K562 (cell line): ENCODE results near the gene DENND5B. TPM values are rescaled to one million over a fixed set of nuclear protein-coding genes. Genes with fewer than 3 reads are reported as not detected.

ENCODE experiments used
- ARID1B ChIP-seq: fragments of 450-650 bp; IDR thresholded peaks from 2 replicates; pipeline ENCODE4 v1.6.1; 2016; ENCODE audit warnings: antibody characterized with exemption, mild to moderate bottlenecking, inconsistent platforms
- C11orf30 ChIP-seq: fragments of 450-650 bp; IDR thresholded peaks from 2 replicates; pipeline ENCODE4 v1.6.1; 2016; ENCODE audit warnings: low read depth, mild to moderate bottlenecking
- FOXJ3 ChIP-seq: sonication (generic); formaldehyde crosslinking; IDR thresholded peaks from 2 replicates; pipeline ENCODE4 v1.4.0; 2020; ENCODE audit warnings: mild to moderate bottlenecking, missing genetic modification reagents
- HDAC1 ChIP-seq, 2 experiments: fragments of 450-650 bp; IDR thresholded peaks; 2 replicates each; pipeline ENCODE4 v1.6.1; 2016 to 2017; ENCODE audit warnings: inconsistent platforms in 1 of 2, mild to moderate bottlenecking in 1 of 2, moderate library complexity in 1 of 2
- L3MBTL2 ChIP-seq: fragments of 450-650 bp; IDR thresholded peaks from 2 replicates; pipeline ENCODE4 v1.6.1; 2016; ENCODE audit warnings: mild to moderate bottlenecking, moderate library complexity
- PHB ChIP-seq: fragments of 250-450 bp; sonication (Bioruptor Pico); IDR thresholded peaks from 2 replicates; pipeline ENCODE4 v1.5.0; 2021
- RB1 ChIP-seq: fragments of 450-650 bp; IDR thresholded peaks from 2 replicates; pipeline ENCODE4 v1.6.1; 2017; ENCODE audit warnings: low read depth, mild to moderate bottlenecking
- SRSF9 ChIP-seq: fragments of 200-400 bp; formaldehyde crosslinking; IDR thresholded peaks from 2 replicates; pipeline ENCODE4 v1.6.1; 2017; ENCODE audit warnings: low read depth, low read length, borderline replicate concordance
- STAT5A ChIP-seq: IDR thresholded peaks from 2 replicates; pipeline ENCODE4 v1.6.1; 2012; ENCODE audit warnings: low read length, inconsistent platforms, borderline replicate concordance
- TAF15 ChIP-seq: fragments of 200-400 bp; formaldehyde crosslinking; IDR thresholded peaks from 2 replicates; pipeline ENCODE4 v1.6.1; 2017; ENCODE audit warnings: mild to moderate bottlenecking, low read depth, low read length, moderate library complexity
- ZNF347 ChIP-seq: fragments of 450-650 bp; formaldehyde crosslinking; IDR thresholded peaks from 2 replicates; pipeline ENCODE4 v1.4.0; 2020; ENCODE audit warnings: low read depth, mild to moderate bottlenecking, moderate library complexity
- polyA plus RNA-seq, 8 experiments: library from polyadenylated mRNA; depleted of rRNA in 4 of 8; stranded (reverse) in 5 of 8; unstranded in 3 of 8; fragments of >200 nt; fragmentation: Nextera tagmentation in 2 of 8; fragmentation: Illumina TruSeq in 1 of 8; extraction: Ambion mirVana in 2 of 8; extraction: Trizol in 1 of 8; gene quantifications; 2 replicates each; pipeline versions ENCODE4 v1.2.1 to v1.2.3, GENCODE V29; 2011 to 2014; ENCODE audit warnings: inconsistent platforms in 1 of 8, missing spikeins in 1 of 8
- total RNA-seq, 7 experiments: library from RNA; depleted of rRNA in 6 of 7; stranded (reverse); fragments of >200 nt in 6 of 7; fragmentation: Illumina TruSeq in 2 of 7; extraction: Trizol in 2 of 7; gene quantifications; 2 replicates each; pipeline versions ENCODE4 v1.2.1 to v1.2.3, GENCODE V29; 2011 to 2021; ENCODE audit warnings: low replicate concordance in 1 of 7
- TF ChIP-seq, protein P1 (sequence below), 2 experiments: IDR thresholded peaks in 1 of 2; conservative IDR thresholded peaks in 1 of 2; 2 replicates each; pipeline ENCODE4 v1.6.1; 2016; ENCODE audit warnings: low read depth in 2 of 2, mild to moderate bottlenecking in 1 of 2, missing compliant biosample characterization in 1 of 2, missing genetic modification characterization in 1 of 2, moderate library complexity in 1 of 2
- TF ChIP-seq, protein P2 (sequence below), 2 experiments: fragments of 450-650 bp; conservative IDR thresholded peaks; 2 replicates each; pipeline ENCODE4 v1.6.1; 2017; ENCODE audit warnings: mild to moderate bottlenecking in 2 of 2, moderate library complexity in 2 of 2
- TF ChIP-seq, protein P3 (sequence below): sonication (generic); formaldehyde crosslinking; IDR thresholded peaks from 2 replicates; pipeline ENCODE4 v1.8.0; 2023; ENCODE audit warnings: missing genetic modification reagents, mild to moderate bottlenecking, borderline replicate concordance
- TF ChIP-seq, protein P4 (sequence below): IDR thresholded peaks from 2 replicates; pipeline ENCODE4 v1.6.1; 2014; ENCODE audit warnings: antibody characterized with exemption

The DENND5B gene
- total and polyA plus RNA-seq, 9 of the 15 experiments (the other 6 are each of a cell fraction or from before 2014, with no cell fraction given): 0.99 to 6.0 (median 3.6) TPM

DNA sequence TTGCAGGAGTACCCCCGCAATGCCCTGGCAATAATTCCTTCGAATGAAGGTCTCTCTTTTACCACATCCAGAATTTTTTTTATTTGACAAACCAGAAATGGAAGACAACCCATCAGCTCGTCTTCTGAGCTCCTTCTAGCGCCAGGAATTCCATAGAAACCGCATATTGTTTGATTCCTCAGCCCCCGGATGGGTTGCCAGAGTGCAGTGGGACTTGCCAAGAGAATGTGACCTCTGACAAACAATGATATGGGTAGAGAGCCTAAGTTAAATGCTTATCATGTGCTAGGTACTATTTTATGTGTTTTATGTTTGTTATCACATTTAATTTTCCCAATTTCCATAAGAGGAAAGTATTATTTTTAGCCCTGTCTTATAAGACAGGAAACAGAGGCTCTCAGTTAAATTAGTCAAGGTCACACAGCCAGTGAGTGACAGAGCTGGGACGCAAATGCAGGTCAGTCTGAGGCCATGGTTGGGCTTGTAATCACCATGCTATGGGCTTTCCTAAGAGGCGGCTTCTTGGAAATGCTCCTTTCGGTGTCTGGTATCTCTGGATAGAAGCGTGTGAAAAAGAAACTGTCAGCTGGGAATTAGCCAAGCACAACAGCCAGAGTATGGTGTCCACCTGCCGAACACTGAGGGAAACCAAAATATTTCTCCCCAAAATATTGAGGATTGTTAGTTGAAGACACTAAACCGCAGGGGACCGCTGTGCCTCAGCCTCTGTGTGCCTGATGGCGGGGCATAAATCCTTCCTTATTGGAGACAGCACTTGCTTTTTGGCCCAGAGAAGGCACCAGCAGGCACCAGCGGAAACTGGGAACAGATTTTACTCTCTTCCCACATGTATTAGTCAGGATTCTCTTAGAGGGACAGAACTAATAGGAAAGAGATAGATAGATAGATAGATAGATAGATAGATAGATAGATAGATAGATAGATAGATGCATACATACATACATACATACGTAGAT lies 39.1 kb upstream of the DENND5B start (continued):
- TF ChIP-seq, protein P1, sequence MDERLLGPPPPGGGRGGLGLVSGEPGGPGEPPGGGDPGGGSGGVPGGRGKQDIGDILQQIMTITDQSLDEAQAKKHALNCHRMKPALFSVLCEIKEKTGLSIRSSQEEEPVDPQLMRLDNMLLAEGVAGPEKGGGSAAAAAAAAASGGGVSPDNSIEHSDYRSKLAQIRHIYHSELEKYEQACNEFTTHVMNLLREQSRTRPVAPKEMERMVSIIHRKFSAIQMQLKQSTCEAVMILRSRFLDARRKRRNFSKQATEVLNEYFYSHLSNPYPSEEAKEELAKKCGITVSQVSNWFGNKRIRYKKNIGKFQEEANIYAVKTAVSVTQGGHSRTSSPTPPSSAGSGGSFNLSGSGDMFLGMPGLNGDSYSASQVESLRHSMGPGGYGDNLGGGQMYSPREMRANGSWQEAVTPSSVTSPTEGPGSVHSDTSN (CRISPR knock-in tag; IDR thresholded peaks at IDR 0.05; ENCODE audit: low read depth): no peak
- TF ChIP-seq, protein P1 (tag; conservative IDR thresholded peaks at IDR 0.05; ENCODE audit: low read depth): peak; percentile 71
- TF ChIP-seq HDAC1 (IDR thresholded peaks at IDR 0.05) (peak in 1 of 2 experiments; percentile 40; a peak in 1 of 4 replicates), ARID1B (peak; percentile 68), STAT5A (peak; percentile 64; the same call in 1 of the 2 replicates), RB1 (no peak), ZNF347 (no peak), SRSF9 (no peak), PHB (no peak), TAF15 (no peak), FOXJ3 (CRISPR knock-in tag) (no peak), C11orf30 (no peak), L3MBTL2 (peak; percentile 51)
- TF ChIP-seq, protein P2, sequence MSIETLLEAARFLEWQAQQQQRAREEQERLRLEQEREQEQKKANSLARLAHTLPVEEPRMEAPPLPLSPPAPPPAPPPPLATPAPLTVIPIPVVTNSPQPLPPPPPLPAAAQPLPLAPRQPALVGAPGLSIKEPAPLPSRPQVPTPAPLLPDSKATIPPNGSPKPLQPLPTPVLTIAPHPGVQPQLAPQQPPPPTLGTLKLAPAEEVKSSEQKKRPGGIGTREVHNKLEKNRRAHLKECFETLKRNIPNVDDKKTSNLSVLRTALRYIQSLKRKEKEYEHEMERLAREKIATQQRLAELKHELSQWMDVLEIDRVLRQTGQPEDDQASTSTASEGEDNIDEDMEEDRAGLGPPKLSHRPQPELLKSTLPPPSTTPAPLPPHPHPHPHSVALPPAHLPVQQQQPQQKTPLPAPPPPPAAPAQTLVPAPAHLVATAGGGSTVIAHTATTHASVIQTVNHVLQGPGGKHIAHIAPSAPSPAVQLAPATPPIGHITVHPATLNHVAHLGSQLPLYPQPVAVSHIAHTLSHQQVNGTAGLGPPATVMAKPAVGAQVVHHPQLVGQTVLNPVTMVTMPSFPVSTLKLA (conservative IDR thresholded peaks at IDR 0.05): peak in 1 of 2 experiments; percentile 56; a peak in 1 of 4 replicates
- TF ChIP-seq, protein P3, sequence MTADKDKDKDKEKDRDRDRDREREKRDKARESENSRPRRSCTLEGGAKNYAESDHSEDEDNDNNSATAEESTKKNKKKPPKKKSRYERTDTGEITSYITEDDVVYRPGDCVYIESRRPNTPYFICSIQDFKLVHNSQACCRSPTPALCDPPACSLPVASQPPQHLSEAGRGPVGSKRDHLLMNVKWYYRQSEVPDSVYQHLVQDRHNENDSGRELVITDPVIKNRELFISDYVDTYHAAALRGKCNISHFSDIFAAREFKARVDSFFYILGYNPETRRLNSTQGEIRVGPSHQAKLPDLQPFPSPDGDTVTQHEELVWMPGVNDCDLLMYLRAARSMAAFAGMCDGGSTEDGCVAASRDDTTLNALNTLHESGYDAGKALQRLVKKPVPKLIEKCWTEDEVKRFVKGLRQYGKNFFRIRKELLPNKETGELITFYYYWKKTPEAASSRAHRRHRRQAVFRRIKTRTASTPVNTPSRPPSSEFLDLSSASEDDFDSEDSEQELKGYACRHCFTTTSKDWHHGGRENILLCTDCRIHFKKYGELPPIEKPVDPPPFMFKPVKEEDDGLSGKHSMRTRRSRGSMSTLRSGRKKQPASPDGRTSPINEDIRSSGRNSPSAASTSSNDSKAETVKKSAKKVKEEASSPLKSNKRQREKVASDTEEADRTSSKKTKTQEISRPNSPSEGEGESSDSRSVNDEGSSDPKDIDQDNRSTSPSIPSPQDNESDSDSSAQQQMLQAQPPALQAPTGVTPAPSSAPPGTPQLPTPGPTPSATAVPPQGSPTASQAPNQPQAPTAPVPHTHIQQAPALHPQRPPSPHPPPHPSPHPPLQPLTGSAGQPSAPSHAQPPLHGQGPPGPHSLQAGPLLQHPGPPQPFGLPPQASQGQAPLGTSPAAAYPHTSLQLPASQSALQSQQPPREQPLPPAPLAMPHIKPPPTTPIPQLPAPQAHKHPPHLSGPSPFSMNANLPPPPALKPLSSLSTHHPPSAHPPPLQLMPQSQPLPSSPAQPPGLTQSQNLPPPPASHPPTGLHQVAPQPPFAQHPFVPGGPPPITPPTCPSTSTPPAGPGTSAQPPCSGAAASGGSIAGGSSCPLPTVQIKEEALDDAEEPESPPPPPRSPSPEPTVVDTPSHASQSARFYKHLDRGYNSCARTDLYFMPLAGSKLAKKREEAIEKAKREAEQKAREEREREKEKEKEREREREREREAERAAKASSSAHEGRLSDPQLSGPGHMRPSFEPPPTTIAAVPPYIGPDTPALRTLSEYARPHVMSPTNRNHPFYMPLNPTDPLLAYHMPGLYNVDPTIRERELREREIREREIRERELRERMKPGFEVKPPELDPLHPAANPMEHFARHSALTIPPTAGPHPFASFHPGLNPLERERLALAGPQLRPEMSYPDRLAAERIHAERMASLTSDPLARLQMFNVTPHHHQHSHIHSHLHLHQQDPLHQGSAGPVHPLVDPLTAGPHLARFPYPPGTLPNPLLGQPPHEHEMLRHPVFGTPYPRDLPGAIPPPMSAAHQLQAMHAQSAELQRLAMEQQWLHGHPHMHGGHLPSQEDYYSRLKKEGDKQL (CRISPR knock-in tag): no peak
- TF ChIP-seq, protein P4, sequence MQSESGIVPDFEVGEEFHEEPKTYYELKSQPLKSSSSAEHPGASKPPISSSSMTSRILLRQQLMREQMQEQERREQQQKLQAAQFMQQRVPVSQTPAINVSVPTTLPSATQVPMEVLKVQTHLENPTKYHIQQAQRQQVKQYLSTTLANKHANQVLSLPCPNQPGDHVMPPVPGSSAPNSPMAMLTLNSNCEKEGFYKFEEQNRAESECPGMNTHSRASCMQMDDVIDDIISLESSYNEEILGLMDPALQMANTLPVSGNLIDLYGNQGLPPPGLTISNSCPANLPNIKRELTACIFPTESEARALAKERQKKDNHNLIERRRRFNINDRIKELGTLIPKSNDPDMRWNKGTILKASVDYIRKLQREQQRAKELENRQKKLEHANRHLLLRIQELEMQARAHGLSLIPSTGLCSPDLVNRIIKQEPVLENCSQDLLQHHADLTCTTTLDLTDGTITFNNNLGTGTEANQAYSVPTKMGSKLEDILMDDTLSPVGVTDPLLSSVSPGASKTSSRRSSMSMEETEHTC: no peak
